HG03025 (cell line): ENCODE measurements around the gene SMLR1.
"Not testable (repeated sequence)": the region's sequence is repeated elsewhere in the genome, so short reads cannot be mapped to it uniquely, and the experiment has no call there.

Experiments
- ATAC-seq: cut with Tn5 transposase; IDR thresholded peaks from one replicate; pipeline ENCODE4 v1.9.1; 2021; ENCODE audit warnings: mild to moderate bottlenecking, moderate library complexity; ENCODE audit not compliant: unreplicated experiment, low FRiP score

Gene SMLR1

DNA sequence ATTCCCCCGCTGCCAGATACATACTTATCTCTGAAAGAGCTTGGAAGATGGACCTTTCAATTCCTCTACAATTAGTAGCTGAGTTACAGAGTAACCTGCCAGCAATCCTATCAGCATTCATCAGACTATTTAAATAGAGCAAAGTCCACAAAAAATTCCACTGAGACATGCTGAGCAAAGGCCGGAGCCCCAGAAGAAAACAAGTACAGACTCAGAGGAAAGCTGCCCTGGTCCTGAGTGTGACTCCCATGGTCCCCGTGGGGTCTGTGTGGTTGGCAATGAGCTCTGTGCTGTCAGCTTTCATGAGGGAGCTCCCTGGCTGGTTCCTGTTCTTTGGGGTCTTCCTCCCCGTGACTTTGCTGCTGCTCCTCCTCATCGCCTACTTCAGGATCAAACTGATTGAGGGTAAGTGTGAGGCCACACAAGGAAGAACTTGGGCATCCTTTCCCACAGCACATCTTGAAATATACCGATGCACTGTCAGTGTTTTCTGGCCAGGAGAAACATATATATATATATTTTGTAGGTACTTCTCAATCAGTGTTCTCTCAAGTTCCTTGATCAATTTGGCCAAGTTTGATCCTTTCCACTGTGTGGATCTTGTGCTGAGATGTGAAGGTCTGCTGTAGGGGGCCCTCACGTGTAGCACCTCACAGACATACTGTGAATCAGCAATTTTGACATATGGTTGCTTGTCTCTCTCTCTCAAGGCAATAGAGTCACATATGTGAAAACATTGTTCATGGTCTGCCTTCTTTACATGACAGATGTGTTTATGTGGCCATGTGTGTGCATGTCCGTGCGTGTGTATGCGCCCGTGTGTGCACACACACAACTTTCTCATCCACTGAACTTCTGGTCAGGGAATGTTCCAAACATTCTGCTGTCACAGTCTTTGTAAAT is at the start of gene SMLR1:
SMLR1 (plus strand) TSS at position 160 of the 903 bp plus-strand sequence; CDS start at position 168, 8 bp downstream.
- ATAC-seq, result no peak

- ATAC-seq, result no peak
Observed at GRCh38 chr6:130778946-130779657, 48.1 kb upstream of the SMLR1 start.

GRCh38 chr6:130779658-130780033 is 47.6 kb upstream of the SMLR1 start:
- no peak for ATAC-seq

DNA sequence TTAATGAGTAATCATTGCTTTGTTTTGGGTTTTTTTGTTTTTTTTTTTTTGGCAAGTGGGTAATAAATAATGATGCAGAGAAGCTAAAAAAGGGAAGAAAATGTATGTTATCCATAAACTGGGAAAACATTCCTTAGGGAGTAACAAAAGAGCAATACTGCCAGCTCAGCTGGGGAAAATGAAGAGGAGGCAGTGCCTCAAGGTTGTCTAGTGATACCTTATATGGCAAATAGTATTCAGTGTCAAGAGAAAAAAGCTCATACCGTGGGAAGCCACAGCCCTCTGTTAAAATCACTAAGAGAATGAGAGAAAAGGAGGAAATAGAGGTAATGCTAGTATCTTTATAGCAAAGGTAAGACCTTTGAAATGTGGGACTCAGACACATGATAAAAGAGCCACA is 47.1 kb upstream of the SMLR1 start:
- ATAC-seq, result no peak

DNA sequence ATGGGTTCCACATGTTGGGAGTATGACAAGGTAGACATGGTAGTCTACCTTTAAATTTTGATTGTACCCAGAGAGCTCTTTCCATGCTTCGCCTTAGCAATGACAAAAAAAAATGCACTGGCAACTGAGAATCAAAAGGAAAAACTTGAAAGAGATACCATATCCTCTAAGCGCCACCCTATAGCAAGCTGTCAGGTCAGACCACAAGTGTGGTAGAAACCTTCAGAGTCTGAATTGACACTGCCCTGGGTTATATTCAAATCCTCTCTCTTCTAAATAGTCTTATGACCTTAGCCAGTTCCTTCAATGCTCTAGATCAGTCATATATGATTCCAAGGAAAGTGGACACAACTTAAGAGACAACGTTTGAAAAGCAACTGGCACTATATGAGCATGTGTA is 45.6 kb upstream of the SMLR1 start:
- ATAC-seq, result no peak

- no peak for ATAC-seq
Observed at GRCh38 chr6:130783416-130784107, 43.6 kb upstream of the SMLR1 start.

DNA sequence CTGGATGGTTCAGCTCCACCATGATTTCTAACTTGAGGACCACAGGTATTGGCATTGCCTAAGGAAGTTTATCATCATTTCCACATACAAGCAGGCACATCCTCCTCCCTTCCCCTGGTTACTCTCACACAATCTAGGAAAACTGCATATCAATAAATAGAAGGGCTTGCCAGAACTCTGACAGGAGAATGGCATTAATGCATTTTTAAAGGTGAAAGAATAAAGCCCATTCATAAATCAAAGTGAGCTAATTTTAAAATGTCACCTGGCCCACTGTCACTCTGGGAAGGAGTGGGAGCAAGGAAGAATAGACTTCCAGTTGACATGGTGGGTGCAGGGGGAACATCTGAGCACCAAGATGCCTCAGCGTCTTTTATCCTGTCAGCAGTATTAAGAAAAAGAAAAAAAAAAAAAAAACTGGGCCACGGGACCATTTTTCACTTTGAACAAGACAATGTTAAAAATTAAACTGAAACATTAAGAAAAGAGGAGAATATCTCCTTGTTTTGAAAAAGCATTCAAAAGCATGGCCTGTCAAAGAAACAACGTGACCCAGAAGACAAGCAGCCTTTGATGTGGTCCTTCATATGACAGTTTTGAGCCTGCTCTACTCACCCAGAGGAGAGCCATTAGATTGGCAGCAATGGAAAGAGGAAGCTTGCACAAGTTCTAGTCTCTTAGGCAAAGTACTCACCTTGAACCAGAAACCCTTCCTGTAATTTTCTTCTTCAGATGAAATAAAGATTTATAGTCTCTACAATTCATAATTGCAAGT is 39.3 kb upstream of the SMLR1 start:
- no peak for ATAC-seq

GRCh38 chr6:130788954-130789353 is 38.3 kb upstream of the SMLR1 start:
- no peak for ATAC-seq

DNA sequence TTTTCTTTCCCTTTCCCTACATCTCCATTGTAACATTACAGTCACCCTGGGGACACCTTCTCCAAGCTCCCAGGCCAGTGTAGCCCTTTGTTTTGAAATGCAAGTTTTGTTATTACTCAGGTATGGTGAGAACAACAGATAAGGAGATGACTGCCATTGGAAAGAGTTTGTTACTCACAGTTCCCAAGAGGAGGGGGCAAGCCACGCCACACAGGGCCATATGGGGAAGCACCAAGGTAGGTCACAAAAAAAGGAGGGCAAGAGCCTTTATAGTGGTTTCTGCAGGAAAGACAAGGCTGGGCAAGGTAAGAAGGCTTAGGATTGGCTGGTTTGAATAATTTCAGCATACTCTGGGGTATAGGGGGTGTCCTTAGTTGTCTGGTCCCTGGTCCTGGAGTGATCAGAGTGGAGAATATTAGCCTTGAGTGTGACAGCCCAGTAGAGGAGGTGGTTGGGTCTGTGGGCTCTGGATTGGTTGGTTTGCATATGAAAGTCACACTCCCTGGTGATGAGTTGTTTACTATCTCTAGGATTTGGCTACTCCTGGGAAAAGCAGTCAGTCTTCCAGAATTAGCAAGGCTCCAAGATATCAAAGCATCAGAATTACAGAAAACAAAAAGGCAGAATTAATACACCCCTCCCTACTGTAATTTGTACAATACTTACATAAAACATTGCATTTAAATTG is 33.1 kb upstream of the SMLR1 start:
- no peak for ATAC-seq

DNA sequence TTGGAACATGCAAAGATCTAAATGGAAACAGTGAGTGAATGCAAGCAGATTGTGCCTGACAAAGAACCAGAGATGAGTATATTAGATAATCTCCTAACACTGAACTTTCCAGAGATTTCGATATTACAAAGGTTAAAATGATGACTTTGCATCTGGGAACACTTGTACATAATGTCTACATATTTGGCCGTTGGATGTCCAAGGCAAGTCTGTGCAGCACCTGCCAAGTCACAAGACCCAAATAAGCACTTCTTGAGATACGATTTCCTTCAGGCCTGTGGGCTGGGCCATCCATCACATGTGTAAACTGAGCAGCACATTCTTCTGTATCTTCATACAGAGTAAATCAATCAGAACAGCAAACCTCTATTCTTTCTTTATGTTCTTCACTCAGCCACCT is 32.5 kb upstream of the SMLR1 start:
- no peak for ATAC-seq

DNA sequence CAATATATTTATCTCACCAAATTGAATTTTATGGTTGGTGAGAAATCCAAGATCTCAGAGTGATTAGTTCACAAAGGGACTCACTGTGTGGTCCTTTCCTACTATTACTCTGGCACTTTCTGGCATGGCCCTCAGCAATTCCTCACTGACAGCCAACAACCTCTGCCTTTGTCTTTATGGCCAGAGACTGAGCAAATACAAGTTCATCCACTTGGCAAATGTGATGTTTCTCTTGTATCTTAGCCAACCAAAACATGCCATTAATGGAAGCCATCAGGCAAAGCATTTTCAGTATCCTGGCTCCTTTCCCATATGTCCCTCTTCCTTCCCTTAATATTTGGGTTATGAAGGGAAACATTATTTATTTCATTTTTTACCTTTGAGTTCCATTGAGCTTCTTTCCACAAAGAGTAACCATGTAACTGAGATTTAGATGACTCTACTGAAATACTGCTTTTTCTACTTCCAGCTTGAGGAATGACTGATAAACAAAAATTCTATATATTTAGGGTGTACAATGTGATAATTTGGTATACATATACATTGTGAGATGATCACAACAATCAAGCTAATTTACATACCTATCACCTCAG is 30.8 kb upstream of the SMLR1 start:
- ATAC-seq, result no peak

DNA sequence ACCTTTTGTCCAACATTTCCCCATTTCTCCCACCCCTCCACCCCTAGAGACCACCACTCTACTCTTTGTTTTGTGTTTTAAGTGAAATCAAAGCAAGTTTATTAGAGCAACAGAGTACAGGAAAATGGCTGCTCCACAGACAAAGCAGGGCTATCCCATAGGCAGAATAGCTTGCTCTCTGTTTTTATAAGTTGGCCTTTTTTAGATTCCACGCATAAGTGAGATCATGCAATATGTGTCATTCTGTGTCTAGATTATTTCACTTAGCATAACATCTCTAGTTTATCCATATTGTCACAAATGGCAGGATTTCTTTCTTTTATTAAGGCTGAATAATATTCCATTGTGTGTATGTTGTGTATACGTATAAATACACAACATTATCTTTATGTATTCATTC is 30.1 kb upstream of the SMLR1 start:
- ATAC-seq, result no peak

DNA sequence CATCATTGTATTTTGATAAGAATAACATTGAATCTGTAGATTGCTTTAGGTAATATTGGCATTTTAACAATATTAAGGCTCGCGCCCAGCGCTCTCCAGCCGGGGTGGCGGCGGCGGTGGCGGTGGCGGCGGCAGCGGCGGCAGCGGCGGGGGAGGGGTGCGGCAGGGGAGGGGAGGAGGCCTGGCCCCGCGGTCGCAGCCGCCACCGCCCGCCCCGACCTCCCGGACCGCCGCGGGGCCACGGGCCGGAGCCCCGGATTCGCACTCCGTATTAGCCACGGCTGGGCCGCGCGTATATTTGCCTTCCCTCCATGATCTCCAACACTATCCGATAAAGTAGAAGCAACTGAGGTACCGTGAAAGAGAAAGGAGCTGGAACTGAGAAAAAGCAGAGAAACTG is 25.8 kb upstream of the SMLR1 start:
- not testable (repeated sequence) for ATAC-seq

DNA sequence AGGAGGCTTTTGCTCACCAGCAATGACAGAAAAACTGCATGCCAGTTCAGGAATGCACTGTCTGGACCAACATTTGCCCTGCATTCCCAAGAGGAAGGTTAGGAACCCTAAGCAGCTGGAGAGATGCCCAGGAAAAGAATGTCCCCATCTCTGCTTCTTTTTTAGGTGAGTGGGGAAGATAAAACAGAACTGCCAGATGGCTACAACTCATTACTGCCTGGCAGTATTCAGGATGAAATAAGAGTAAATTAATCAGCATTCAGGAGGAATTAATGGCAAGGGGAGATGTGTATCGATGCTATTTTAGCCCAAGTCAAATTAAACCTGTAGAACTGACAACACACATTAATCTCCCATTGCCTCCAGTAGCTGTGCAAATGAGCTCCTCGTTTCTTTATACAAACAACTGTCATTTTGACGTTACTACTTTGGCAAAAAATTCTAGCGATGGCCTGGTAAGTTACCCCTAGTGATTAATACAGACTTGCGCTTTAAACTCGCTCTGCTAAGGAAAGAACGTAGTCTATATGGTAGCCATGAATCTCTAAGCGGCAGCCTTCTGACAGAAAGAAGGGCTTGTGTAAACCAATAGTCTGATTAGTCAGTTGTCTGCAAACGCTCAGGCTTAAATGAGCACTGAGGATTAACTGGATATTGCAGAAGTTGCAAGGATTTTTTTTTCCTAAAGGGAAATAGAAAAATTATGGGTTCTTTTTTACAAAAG is 16.7 kb upstream of the SMLR1 start:
- ATAC-seq, result no peak

DNA sequence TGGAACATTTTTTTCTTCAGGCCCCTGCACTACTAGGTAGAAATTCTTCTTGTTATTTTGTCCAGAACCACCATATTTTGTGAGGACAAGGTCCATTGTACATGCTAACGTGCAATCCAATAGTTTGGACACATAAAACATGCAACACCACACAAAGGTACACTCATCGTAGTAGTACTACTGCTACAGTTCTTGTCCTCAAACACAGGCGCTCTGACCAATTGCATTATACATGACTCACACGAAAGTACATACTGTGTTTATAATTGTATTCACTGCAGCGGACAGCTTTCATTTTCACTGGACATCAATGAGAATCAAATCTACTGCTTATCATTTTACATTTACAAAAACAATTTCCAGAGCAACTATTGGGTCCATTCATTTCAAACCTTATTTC is 15.3 kb upstream of the SMLR1 start:
- no peak for ATAC-seq

DNA sequence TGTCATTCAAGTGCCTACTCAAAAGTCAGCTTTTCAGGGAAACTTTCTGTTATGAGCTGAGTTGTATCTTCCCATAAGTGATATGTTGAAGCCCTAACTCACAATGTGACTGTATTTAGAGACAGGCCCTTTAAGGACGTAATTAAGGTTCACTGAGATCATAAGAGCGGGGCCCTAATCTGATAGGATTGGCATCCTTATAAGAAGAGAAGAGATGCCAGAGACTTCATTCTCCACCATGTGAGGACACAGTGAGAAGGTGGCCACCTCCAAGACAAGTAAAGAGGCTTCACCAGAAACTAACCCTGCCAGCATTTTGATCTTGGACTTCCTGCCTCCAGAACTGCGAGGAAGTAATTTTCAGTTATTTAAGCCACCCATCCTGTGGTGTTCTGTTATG is 12.7 kb upstream of the SMLR1 start:
- ATAC-seq, result no peak

GRCh38 chr6:130815200-130816071 is 11.8 kb upstream of the SMLR1 start:
- ATAC-seq, result no peak

- ATAC-seq, result no peak
Observed at GRCh38 chr6:130822736-130823135, 4.5 kb upstream of the SMLR1 start.
